ENCODE results near the gene ZNF593.
A peak's percentile ranks its signal among the peaks of the same experiment; 100 is the strongest.

Gene ZNF593

DNA sequence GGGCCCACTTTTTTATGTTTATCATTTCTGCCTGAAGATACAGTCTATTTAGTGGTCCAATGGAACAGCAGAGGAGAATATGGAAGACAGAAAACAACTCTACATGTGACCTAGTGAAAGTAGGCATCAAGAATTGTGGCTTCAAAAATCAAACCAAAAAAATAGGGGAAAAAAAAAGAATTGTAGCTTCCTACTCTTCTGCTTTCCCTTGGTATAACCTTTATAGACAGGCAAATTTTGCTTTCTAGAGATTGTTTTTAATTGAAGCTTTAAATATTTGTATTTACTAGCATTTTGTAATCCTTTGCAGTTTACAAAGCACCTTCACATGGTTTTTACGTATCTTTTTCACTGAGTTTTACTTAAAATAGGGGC lies 43.8 kb upstream of the ZNF593 start:
- TF ChIP-seq, protein P1, sequence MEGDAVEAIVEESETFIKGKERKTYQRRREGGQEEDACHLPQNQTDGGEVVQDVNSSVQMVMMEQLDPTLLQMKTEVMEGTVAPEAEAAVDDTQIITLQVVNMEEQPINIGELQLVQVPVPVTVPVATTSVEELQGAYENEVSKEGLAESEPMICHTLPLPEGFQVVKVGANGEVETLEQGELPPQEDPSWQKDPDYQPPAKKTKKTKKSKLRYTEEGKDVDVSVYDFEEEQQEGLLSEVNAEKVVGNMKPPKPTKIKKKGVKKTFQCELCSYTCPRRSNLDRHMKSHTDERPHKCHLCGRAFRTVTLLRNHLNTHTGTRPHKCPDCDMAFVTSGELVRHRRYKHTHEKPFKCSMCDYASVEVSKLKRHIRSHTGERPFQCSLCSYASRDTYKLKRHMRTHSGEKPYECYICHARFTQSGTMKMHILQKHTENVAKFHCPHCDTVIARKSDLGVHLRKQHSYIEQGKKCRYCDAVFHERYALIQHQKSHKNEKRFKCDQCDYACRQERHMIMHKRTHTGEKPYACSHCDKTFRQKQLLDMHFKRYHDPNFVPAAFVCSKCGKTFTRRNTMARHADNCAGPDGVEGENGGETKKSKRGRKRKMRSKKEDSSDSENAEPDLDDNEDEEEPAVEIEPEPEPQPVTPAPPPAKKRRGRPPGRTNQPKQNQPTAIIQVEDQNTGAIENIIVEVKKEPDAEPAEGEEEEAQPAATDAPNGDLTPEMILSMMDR (conservative IDR thresholded peaks at IDR 0.05; ENCODE audit: control insufficient read depth, insufficient read depth, low read depth, low read length): no peak
- no peak for DNase-seq (ENCODE audit: low read depth)
- H3K4me3 ChIP-seq (ENCODE audit: control insufficient read depth, low read depth, low read length): no peak overlapping the region

DNA sequence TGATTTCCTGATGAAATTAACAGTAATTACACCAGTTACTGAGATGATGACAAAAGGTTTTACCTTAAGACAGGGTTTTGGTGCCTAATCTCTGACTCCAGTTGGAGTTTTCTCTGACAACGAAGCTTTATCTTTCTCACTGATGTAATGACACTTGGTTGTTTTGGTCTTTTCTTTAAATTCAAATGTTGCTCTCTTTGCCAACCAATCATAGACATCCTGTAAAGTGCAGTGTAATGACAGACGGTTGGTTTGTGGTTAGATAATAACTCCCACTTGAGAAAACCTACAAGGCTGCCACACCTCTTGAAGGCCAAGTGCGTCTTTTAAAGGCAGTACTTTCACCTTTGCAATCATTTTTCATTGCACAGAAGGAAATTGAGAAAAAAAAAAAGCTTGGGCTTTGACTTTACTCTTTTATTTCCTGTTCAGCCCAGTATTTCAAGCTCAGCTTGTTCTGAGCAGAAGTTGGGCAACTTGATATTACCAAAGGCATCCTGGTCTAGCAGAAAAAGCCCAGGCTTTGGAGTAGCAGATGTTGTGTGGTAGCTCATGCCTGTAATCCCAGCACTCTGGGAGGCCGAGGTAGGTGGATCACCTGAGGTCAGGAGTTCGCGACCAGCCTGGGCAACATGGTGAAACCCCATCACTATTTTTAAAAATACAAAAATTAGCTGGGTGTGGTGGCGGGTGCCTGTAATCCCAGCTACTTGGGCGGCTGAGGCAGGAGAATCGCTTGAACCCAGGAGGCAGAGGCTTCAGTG lies 43.2 kb upstream of the ZNF593 start:
- no peak overlapping the region for H3K4me3 ChIP-seq (ENCODE audit: control insufficient read depth, low read depth, low read length)
- TF ChIP-seq, protein P1 (conservative IDR thresholded peaks at IDR 0.05; ENCODE audit: control insufficient read depth, insufficient read depth, low read depth, low read length): no peak
- DNase-seq (ENCODE audit: low read depth): peak; percentile 38

DNA sequence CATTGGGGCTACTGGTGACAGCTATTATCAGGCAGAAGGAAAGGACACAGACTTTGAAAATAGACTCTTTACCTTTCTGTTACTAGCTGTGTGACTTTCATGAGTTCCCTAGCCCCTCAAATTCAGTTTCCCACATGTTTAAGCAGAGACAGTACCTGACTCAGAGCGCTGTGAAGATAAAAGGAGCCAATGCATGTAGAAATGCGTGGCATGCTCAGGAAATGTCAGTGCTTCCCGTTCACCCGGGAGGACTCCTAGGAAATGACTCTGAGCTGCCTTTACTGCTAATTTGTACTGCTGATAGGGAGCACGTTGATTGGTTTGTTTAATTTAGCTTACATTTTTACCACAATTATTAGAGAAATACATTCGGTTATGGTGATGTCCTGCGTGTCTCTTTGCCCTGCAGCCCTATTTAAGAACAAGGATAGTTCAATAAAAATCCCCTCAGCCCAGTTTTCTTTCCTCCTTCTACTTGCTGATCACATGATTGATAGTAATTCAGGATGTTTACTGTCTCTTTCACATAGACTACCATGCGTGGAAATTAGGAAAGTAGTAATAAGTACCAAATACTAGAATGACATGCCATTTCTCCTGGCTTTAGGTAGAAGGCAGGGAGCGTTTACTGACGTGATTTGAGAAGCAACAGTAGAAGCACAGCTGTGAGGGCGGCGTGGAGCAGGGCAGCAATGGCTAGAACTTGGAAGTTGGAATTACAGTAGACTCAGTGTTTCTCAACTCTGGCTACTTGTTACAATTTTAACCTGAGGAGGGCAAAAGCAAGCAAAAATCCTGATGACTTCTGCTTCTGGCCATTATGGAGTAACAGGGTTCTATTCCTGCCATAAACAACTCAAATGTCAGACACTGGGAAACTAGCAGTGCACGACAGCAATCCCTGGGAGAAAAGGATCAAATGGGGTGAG lies 42.2 kb upstream of the ZNF593 start:
- H3K4me3 ChIP-seq (ENCODE audit: control insufficient read depth, low read depth, low read length): no peak overlapping the region
- TF ChIP-seq, protein P1 (conservative IDR thresholded peaks at IDR 0.05; ENCODE audit: control insufficient read depth, insufficient read depth, low read depth, low read length): no peak
- no peak for DNase-seq (ENCODE audit: low read depth)

DNA sequence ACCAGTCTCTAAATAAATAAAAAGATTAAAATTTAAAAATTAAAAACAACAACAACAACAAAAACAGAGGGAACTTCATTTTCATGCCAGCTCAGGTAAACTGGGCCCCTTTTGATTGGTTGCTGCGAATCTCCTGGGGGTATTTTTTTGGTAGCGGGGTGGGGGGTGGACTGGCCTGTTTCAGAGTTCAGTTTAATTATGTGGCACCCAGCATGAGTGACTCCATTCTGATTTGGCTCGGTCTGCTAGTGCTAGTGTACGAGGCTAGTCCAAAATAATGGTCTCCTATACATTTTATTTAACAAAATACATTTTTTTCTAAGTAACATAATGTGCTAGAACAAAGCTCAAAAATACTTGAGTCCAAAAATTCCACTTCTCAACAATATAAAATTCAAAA lies 39.9 kb upstream of the ZNF593 start:
- no peak overlapping the region for H3K4me3 ChIP-seq (ENCODE audit: control insufficient read depth, low read depth, low read length)
- TF ChIP-seq, protein P1 (conservative IDR thresholded peaks at IDR 0.05; ENCODE audit: control insufficient read depth, insufficient read depth, low read depth, low read length): no peak
- no peak for DNase-seq (ENCODE audit: low read depth)

DNA sequence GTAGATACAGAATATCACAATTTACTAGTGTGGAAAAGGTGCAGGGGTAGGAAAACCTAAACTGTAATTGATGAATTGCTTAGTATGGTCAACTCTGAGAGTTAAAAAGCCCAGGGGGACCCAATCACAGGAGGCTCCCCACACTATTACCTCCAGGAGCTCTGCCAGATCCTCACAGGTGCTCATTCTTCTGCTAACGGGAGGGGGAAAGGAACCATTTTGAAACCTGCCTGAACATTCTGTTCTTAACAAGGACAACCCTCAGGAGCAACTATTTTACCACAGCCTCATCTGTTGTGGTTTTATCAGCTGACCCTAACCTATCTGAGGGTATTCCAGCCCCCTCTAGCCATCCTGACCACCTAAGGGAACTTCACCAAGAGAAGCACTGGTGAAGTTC lies 39.0 kb upstream of the ZNF593 start:
- TF ChIP-seq, protein P1 (conservative IDR thresholded peaks at IDR 0.05; ENCODE audit: control insufficient read depth, insufficient read depth, low read depth, low read length): no peak

DNA sequence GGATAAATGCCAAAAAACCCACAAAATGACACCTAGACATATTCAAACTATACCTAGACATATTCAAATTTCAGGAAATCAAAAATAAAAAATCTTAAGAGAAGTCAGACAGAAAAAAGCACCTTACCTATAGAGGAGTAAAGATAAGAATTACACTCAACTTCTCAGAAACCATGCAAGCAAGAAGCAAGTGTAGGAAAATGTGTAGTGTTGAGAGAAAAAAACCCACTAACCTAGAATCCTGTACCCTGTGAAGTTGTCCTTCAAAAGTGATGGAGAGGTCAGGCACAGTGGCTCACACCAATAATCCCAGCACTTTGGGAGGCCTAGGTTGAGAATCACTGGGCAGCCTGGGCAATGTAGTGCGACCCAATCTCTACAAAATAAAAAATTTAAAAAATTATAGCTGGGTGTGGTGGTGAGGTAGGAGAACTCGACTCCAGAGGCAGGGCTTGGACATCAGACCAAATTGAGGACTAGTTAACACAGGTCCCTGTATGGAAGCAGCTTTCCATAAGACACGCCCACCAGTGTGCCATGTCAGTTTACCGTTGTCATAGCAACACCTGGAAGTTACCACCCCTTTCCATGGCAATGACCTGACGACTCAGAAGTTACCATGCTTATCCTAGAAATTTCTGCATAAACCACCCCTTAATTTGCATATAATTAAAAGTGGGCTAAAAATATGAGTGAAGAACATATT lies 37.4 kb upstream of the ZNF593 start:
- TF ChIP-seq, protein P1 (conservative IDR thresholded peaks at IDR 0.05; ENCODE audit: control insufficient read depth, insufficient read depth, low read depth, low read length): no peak
- DNase-seq (ENCODE audit: low read depth): no peak
- no peak overlapping the region for H3K4me3 ChIP-seq (ENCODE audit: control insufficient read depth, low read depth, low read length)

More for the DNA sequence above, 39.0 kb upstream of the ZNF593 start:
- H3K4me3 ChIP-seq (ENCODE audit: control insufficient read depth, low read depth, low read length): no peak overlapping the region
- no peak for DNase-seq (ENCODE audit: low read depth)
